ENCODE results near the gene EDC3. TPM values are rescaled to one million over a fixed set of nuclear protein-coding genes. Genes with fewer than 3 reads are reported as not detected.

EDC3 gene
- total RNA-seq, 1 donor from 2014 or later, result 11.0 TPM

- no peak overlapping the region for H3K4me3 ChIP-seq (ENCODE audit: low read depth, low read length)
- no peak for DNase-seq (ENCODE audit: low read depth)
- TF ChIP-seq, protein P1, sequence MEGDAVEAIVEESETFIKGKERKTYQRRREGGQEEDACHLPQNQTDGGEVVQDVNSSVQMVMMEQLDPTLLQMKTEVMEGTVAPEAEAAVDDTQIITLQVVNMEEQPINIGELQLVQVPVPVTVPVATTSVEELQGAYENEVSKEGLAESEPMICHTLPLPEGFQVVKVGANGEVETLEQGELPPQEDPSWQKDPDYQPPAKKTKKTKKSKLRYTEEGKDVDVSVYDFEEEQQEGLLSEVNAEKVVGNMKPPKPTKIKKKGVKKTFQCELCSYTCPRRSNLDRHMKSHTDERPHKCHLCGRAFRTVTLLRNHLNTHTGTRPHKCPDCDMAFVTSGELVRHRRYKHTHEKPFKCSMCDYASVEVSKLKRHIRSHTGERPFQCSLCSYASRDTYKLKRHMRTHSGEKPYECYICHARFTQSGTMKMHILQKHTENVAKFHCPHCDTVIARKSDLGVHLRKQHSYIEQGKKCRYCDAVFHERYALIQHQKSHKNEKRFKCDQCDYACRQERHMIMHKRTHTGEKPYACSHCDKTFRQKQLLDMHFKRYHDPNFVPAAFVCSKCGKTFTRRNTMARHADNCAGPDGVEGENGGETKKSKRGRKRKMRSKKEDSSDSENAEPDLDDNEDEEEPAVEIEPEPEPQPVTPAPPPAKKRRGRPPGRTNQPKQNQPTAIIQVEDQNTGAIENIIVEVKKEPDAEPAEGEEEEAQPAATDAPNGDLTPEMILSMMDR (conservative IDR thresholded peaks at IDR 0.05; ENCODE audit: low read depth, low read length), result no peak
These were observed 21.7 kb downstream of the EDC3 start for GRCh38 chr15:74674161-74674560.

DNA sequence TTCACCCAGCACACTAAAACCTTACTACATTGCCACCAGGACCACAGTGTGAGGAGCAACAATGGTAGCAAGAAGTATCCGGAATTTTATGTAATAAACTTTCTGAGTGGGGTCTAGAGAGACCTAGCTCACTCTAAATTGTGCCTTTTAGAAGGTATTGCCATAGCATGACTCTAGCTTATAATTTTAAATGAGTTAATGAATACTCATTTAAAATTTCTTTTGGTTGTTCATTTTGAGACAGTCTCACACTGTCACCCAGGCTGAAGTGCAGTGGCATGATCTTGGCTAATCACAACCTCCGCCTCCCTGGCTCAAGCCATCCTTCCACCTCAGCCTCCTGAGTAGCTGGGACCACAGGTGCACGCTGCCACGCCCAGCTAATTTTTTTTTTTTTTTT, 26.2 kb downstream of the EDC3 start:
- no peak overlapping the region for H3K4me3 ChIP-seq (ENCODE audit: low read depth, low read length)
- TF ChIP-seq, protein P1 (conservative IDR thresholded peaks at IDR 0.05; ENCODE audit: low read depth, low read length), result no peak
- DNase-seq (ENCODE audit: low read depth), result no peak

- H3K4me3 ChIP-seq (ENCODE audit: low read depth, low read length), result no peak overlapping the region
- DNase-seq (ENCODE audit: low read depth), result no peak
- TF ChIP-seq, protein P1 (conservative IDR thresholded peaks at IDR 0.05; ENCODE audit: low read depth, low read length), result no peak
These were observed 27.8 kb downstream of the EDC3 start for GRCh38 chr15:74667975-74668374.

- no peak for DNase-seq (ENCODE audit: low read depth)
- H3K4me3 ChIP-seq (ENCODE audit: low read depth, low read length), result no peak overlapping the region
- TF ChIP-seq, protein P1 (conservative IDR thresholded peaks at IDR 0.05; ENCODE audit: low read depth, low read length), result no peak
These were observed 31.2 kb downstream of the EDC3 start for GRCh38 chr15:74664670-74665069.

- DNase-seq (ENCODE audit: low read depth), result no peak
- TF ChIP-seq, protein P1 (conservative IDR thresholded peaks at IDR 0.05; ENCODE audit: low read depth, low read length), result no peak
These were observed 31.7 kb downstream of the EDC3 start for GRCh38 chr15:74664028-74664616.

GRCh38 chr15:74663303-74664027, 32.4 kb downstream of the EDC3 start:
- TF ChIP-seq, protein P1 (conservative IDR thresholded peaks at IDR 0.05; ENCODE audit: low read depth, low read length), result no peak
- no peak for DNase-seq (ENCODE audit: low read depth)
- no peak overlapping the region for H3K4me3 ChIP-seq (ENCODE audit: low read depth, low read length)

More at GRCh38 chr15:74664028-74664616, 31.7 kb downstream of the EDC3 start:
- no peak overlapping the region for H3K4me3 ChIP-seq (ENCODE audit: low read depth, low read length)
